Measurements from ENCODE around the gene VAMP1. TPM values are rescaled to one million over a fixed set of nuclear protein-coding genes. Genes with fewer than 3 reads are reported as not detected.

Gene VAMP1
- total and polyA plus RNA-seq, 2 of the 8 experiments (the other 6 are each of a cell fraction or from before 2014, with no cell fraction given), result 10.8 to 23.1 TPM

DNA sequence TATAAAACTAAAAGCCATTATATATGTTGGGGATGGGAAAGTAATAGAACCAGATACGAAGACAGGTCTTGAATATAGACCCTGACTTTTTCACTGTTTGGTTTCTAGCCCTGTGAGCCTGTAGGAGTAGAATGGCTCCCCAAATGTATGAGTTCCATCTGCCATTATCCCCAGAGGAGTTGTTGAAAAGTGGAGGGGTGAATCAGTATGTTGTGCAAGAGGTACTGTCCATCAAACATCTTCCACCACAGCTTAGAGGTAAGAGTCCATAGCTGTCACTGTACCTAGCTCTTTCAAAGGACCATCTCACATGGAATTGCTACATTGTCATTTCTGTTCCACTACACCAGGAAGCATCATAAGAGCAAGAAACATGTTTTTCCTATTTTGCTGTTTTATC is 24.5 kb upstream of the VAMP1 start:
- H2AK5ac ChIP-seq (ENCODE audit: low read depth, low read length), result no peak overlapping the region
- no peaks in the 10 kb centered on the region for H3K9me3 ChIP-seq (ENCODE audit: insufficient read depth in 2 of 2, low read depth in 1 of 2, low read length in 1 of 2)
- no peak overlapping the region for H3K18ac ChIP-seq (ENCODE audit: extremely low read depth, low read length)
- H4K5ac ChIP-seq (ENCODE audit: insufficient read length, low read depth, low read length), result no peak overlapping the region
- FAIRE-seq, result no peak
- 92% methylated on average over 1 of the region's 1 CpG; no CpG with 5 or more reads in 1 of the 2 experiments for WGBS, 2 experiments (ENCODE audit: extremely low coverage in 1 of 2, insufficient coverage in 1 of 2, insufficient read length in 1 of 2, insufficient replicate concordance in 2 of 2, low coverage in 1 of 2, low lambda C conversion rate in 2 of 2, missing lambda C conversion rate in 1 of 2)
- H3K27me3 ChIP-seq (replicated peaks in 1 of 4; ENCODE audit: control insufficient read depth in 3 of 4, extremely low read depth in 1 of 4, insufficient read depth in 3 of 4, low read length in 3 of 4), result no peaks in the 10 kb centered on the region
- no peak overlapping the region for H3K4ac ChIP-seq (replicated peaks; ENCODE audit: insufficient read length, low read depth, low read length)
- H3K4me1 ChIP-seq (replicated peaks in 1 of 4; ENCODE audit: control insufficient read depth in 3 of 4, insufficient read depth in 4 of 4, low read length in 3 of 4), result peaks cover 0 to 6% (median 4%) of the 10 kb centered on the region in 4 experiments; a peak in 4 of 7 replicates
- TF ChIP-seq SIN3A (conservative IDR thresholded peaks at IDR 0.05 in 1 of 2, IDR thresholded peaks at IDR 0.05 in 1 of 2; ENCODE audit: low read depth in 1 of 2, low read length in 2 of 2) (no peak), RAD21 (IDR thresholded peaks at IDR 0.05 in 1 of 2, conservative IDR thresholded peaks at IDR 0.05 in 1 of 2; ENCODE audit: low read depth in 2 of 2, low read length in 2 of 2) (no peak)
- TF ChIP-seq, protein P1, sequence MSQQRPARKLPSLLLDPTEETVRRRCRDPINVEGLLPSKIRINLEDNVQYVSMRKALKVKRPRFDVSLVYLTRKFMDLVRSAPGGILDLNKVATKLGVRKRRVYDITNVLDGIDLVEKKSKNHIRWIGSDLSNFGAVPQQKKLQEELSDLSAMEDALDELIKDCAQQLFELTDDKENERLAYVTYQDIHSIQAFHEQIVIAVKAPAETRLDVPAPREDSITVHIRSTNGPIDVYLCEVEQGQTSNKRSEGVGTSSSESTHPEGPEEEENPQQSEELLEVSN (IDR thresholded peaks at IDR 0.05), result no peak
- ChIA-PET CTCF (ENCODE audit: partially characterized antibody) (interaction anchor here (0.6 to 3.0 kb wide), 7 partner anchors 11 to 340 kb away, joined by 3 to 15 read pairs (median 5); no protein-coding TSS in a partner anchor), POLR2A (ENCODE audit: partially characterized antibody) (interaction anchor here (0.8 to 3.9 kb wide), 10 partner anchors 8 to 111 kb away, joined by 3 to 39 read pairs (median 6); partner anchors contain the start of genes GAPDH, NOP2 and VAMP1)
- no peak overlapping the region for H3K14ac ChIP-seq (ENCODE audit: insufficient read length)
- no peak overlapping the region for H2BK12ac ChIP-seq (ENCODE audit: low read depth, low read length)
- peaks cover 5 to 44% (median 23%) of the 10 kb centered on the region in 4 experiments; a peak in 7 of 8 replicates for H3K36me3 ChIP-seq (ENCODE audit: control insufficient read depth in 2 of 4, insufficient read depth in 4 of 4, low read length in 3 of 4)
- H3K56ac ChIP-seq (replicated peaks; ENCODE audit: insufficient read length, low read depth, low read length), result no peak overlapping the region
- no peak overlapping the region for H4K8ac ChIP-seq (ENCODE audit: extremely low read depth, insufficient read depth, low read length)
- peaks cover 0 to 38% of the 10 kb centered on the region in 2 experiments; a peak in 3 of 4 replicates for H3K79me2 ChIP-seq (ENCODE audit: control insufficient read depth in 1 of 2, insufficient read depth in 2 of 2, low read length in 2 of 2)
- peak overlapping the region in 2 of 4 experiments; percentile 20 to 39; a peak in 2 of 7 replicates for H3K9ac ChIP-seq (replicated peaks in 1 of 4; ENCODE audit: extremely low read depth in 1 of 4, low read depth in 3 of 4, low read length in 3 of 4)
- H2BK5ac ChIP-seq (ENCODE audit: low read depth, low read length), result no peak overlapping the region
- H3K27ac ChIP-seq (ENCODE audit: low read depth, low read length), result no peak overlapping the region
- H3K23ac ChIP-seq (ENCODE audit: insufficient read length), result no peak overlapping the region
- no peak overlapping the region for H2AFZ ChIP-seq (ENCODE audit: low read length)
- H4K91ac ChIP-seq (replicated peaks; ENCODE audit: insufficient read length, low read length), result no peak overlapping the region
- peaks cover 4% of the 10 kb centered on the region in 2 experiments for H4K20me1 ChIP-seq (replicated peaks in 1 of 2; ENCODE audit: control insufficient read depth in 1 of 2, insufficient read depth in 2 of 2, low read length in 2 of 2)
- peaks cover 3% of the 10 kb centered on the region for H3K79me1 ChIP-seq (ENCODE audit: low read depth, low read length)
- peak overlapping the region; percentile 60 to 93 (median 86); a peak in 7 of 8 replicates for H3K4me3 ChIP-seq (ENCODE audit: extremely low read depth in 1 of 4, insufficient read depth in 2 of 4, low read depth in 3 of 4, low read length in 4 of 4)
- no peak overlapping the region for H2BK20ac ChIP-seq (ENCODE audit: low read length)
- peaks cover 7% of the 10 kb centered on the region for H3K23me2 ChIP-seq (ENCODE audit: low read depth, low read length)
- H2BK15ac ChIP-seq (ENCODE audit: low read length), result no peak overlapping the region
- peak overlapping the region; percentile 86 to 88 for H3K4me2 ChIP-seq (ENCODE audit: insufficient read depth in 1 of 2, low read depth in 2 of 2, low read length in 2 of 2)
- no peak overlapping the region for H2BK120ac ChIP-seq (replicated peaks; ENCODE audit: low read depth, low read length)
- no peak for DNase-seq (ENCODE audit: low read depth in 1 of 2, low spot score in 2 of 2)

Data from H1 (cell line).